ENCODE results near the gene DPM3. TPM values are rescaled to one million over a fixed set of nuclear protein-coding genes. Genes with fewer than 3 reads are reported as not detected.

The DPM3 gene
- total and polyA plus RNA-seq, 2 of the 4 experiments (the other 2 are of a cell fraction), result 29.0 to 129 TPM

GRCh38 chr1:155170101-155170785 lies 29.9 kb upstream of the DPM3 start:
- Histone ChIP-seq H3K36me3 (ENCODE audit: control insufficient read depth, insufficient read depth, low read length) (peaks cover 16% of the 10 kb centered on the region), H3K18ac (ENCODE audit: low read depth, low read length) (no peak overlapping the region), H3K27ac (ENCODE audit: insufficient read depth, low read length) (no peak overlapping the region), H2BK5ac (ENCODE audit: low read depth, low read length, poor library complexity, severe bottlenecking) (no peak overlapping the region), H2AK9ac (replicated peaks; ENCODE audit: low read depth, low read length, poor library complexity) (no peak overlapping the region), H3K9me1 (ENCODE audit: insufficient read depth, low read length) (no peaks in the 10 kb centered on the region; the same call in none of the 2 replicates), H3K27me3 (ENCODE audit: control insufficient read depth, insufficient read depth, low read length) (peaks cover 6% of the 10 kb centered on the region; the same call in 1 of the 2 replicates), H2BK20ac (ENCODE audit: low read depth, low read length) (no peak overlapping the region), H3K4ac (ENCODE audit: low read depth, low read length) (no peak overlapping the region), H3K14ac (replicated peaks; ENCODE audit: low read depth, low read length) (no peak overlapping the region), H2BK15ac (ENCODE audit: low read depth, low read length) (no peak overlapping the region), H3K23ac (ENCODE audit: low read depth, low read length) (no peak overlapping the region), H3K9ac (ENCODE audit: low read depth, low read length) (no peak overlapping the region), H4K8ac (ENCODE audit: low read depth in 2 of 2, low read length in 2 of 2) (no peak overlapping the region), H4K5ac (ENCODE audit: low read depth, low read length) (no peak overlapping the region), H3K4me2 (ENCODE audit: low read depth, low read length) (no peak overlapping the region), H3K79me1 (ENCODE audit: low read depth in 1 of 2, low read length in 2 of 2) (peaks cover 0 to 37% of the 10 kb centered on the region in 2 experiments), H2AFZ (replicated peaks; ENCODE audit: low read length, poor library complexity) (no peak overlapping the region), H2AK5ac (ENCODE audit: low read depth, low read length) (no peak overlapping the region), H3K4me3 (ENCODE audit: insufficient read depth, low read depth, low read length) (no peak overlapping the region), H3K56ac (ENCODE audit: extremely low read depth, insufficient read depth, low read length) (no peak overlapping the region), H4K91ac (ENCODE audit: insufficient read depth, low read depth, low read length) (no peak overlapping the region), H3K4me1 (ENCODE audit: control insufficient read depth, insufficient read depth, low read length) (peaks cover 4% of the 10 kb centered on the region), H4K20me1 (ENCODE audit: insufficient read depth, low read length) (no peaks in the 10 kb centered on the region), H2BK120ac (ENCODE audit: low read depth, low read length) (no peak overlapping the region), H3K9me3 (ENCODE audit: control insufficient read depth, insufficient read depth, low read length) (no peaks in the 10 kb centered on the region)
- TF ChIP-seq FOS (IDR thresholded peaks at IDR 0.05; ENCODE audit: low read depth, low read length) (no peak), USF2 (IDR thresholded peaks at IDR 0.05; ENCODE audit: low read depth, low read length) (no peak), BHLHE40 (IDR thresholded peaks at IDR 0.05; ENCODE audit: low read depth, low read length) (no peak), POLR2A (IDR thresholded peaks at IDR 0.05; ENCODE audit: low read depth, low read length) (no peak), RAD21 (IDR thresholded peaks at IDR 0.05; ENCODE audit: low read length) (no peak)
- ATAC-seq (ENCODE audit: low read depth) (no peak), DNase-seq (no peak)
- ChIA-PET CTCF (no interaction called here), POLR2A (ENCODE audit: unreplicated experiment) (interaction anchor here (1.5 kb wide), 1 partner anchor 79 kb away, joined by 5 read pairs; no protein-coding TSS in a partner anchor)
- WGBS, 2 experiments (ENCODE audit: extremely low coverage in 2 of 2, insufficient read length in 1 of 2), result no CpG with 5 or more reads among the region's 2 CpGs
- no TSS peak for BruUV-seq (replicated peaks)
- dilution Hi-C loops (cut with HindIII; ENCODE audit: low sequenced_read_pairs, unreplicated experiment) (no loop called here), intact Hi-C loops (cut with micrococcal nuclease) (loop anchor here (10.0 kb wide), 2 partner anchors 195 to 425 kb away; partner anchors contain the start of genes CKS1B and SHC1), in situ Hi-C loops (cut with MboI; ENCODE audit: low sequenced_read_pairs) (no loop called here)
